ENCODE measurements around the gene AP4S1.

AP4S1 gene

GRCh38 chr14:31097081-31097480 is 71.6 kb downstream of the AP4S1 start:
- Histone ChIP-seq H3K4me1 (ENCODE audit: control insufficient read depth, low read length) (no peaks in the 10 kb centered on the region), H3F3A (ENCODE audit: control insufficient read depth, insufficient read depth) (peaks cover 4% of the 10 kb centered on the region), H3K9me3 (ENCODE audit: control insufficient read depth, insufficient read depth, low read length) (no peaks in the 10 kb centered on the region), H3K4me2 (ENCODE audit: low read length) (no peak overlapping the region), H3K79me2 (ENCODE audit: control insufficient read depth, low read length) (no peaks in the 10 kb centered on the region), H3K9me2 (replicated peaks; ENCODE audit: control insufficient read depth, low read length) (no peaks in the 10 kb centered on the region), H3K4me3 (ENCODE audit: low read length) (no peak overlapping the region), H3K27ac (ENCODE audit: low read depth, low read length) (no peak overlapping the region), H4K20me1 (ENCODE audit: control insufficient read depth, insufficient read depth, low read depth, low read length) (no peaks in the 10 kb centered on the region), H3K36me3 (ENCODE audit: control insufficient read depth, low read length) (peaks cover 44% of the 10 kb centered on the region), H3K27me3 (ENCODE audit: control insufficient read depth, low read length) (no peaks in the 10 kb centered on the region)
- TF ChIP-seq EZH2phosphoT487 (IDR thresholded peaks at IDR 0.05; ENCODE audit: borderline replicate concordance, low read length) (no peak), CTCF (IDR thresholded peaks at IDR 0.05; ENCODE audit: low read depth, low read length, poor library complexity, severe bottlenecking) (no peak)

- H3K9me3 ChIP-seq (ENCODE audit: control insufficient read depth, insufficient read depth, low read length) = no peaks in the 10 kb centered on the region
- H4K20me1 ChIP-seq (ENCODE audit: control insufficient read depth, insufficient read depth, low read depth, low read length) = no peaks in the 10 kb centered on the region
- peaks cover 93% of the 10 kb centered on the region for H3K36me3 ChIP-seq (ENCODE audit: control insufficient read depth, low read length)
- H3K79me2 ChIP-seq (ENCODE audit: control insufficient read depth, low read length) = no peaks in the 10 kb centered on the region
- TF ChIP-seq CTCF (IDR thresholded peaks at IDR 0.05; ENCODE audit: low read depth, low read length, poor library complexity, severe bottlenecking) (no peak), EZH2phosphoT487 (IDR thresholded peaks at IDR 0.05; ENCODE audit: borderline replicate concordance, low read length) (no peak)
- no peak overlapping the region for H3K4me3 ChIP-seq (ENCODE audit: low read length)
- no peaks in the 10 kb centered on the region for H3K9me2 ChIP-seq (replicated peaks; ENCODE audit: control insufficient read depth, low read length)
- no peaks in the 10 kb centered on the region for H3K27me3 ChIP-seq (ENCODE audit: control insufficient read depth, low read length)
- no peaks in the 10 kb centered on the region for H3F3A ChIP-seq (ENCODE audit: control insufficient read depth, insufficient read depth)
- H3K4me1 ChIP-seq (ENCODE audit: control insufficient read depth, low read length) = no peaks in the 10 kb centered on the region
- no peak overlapping the region for H3K27ac ChIP-seq (ENCODE audit: low read depth, low read length)
- H3K4me2 ChIP-seq (ENCODE audit: low read length) = no peak overlapping the region
These were observed 81.3 kb downstream of the AP4S1 start for GRCh38 chr14:31106768-31107167.

GRCh38 chr14:31109257-31109656 is 83.8 kb downstream of the AP4S1 start:
- Histone ChIP-seq H3K36me3 (ENCODE audit: control insufficient read depth, low read length) (peaks cover 95% of the 10 kb centered on the region), H3K4me1 (ENCODE audit: control insufficient read depth, low read length) (no peaks in the 10 kb centered on the region), H3K9me3 (ENCODE audit: control insufficient read depth, insufficient read depth, low read length) (no peaks in the 10 kb centered on the region), H4K20me1 (ENCODE audit: control insufficient read depth, insufficient read depth, low read depth, low read length) (no peaks in the 10 kb centered on the region), H3K4me2 (ENCODE audit: low read length) (no peak overlapping the region), H3K79me2 (ENCODE audit: control insufficient read depth, low read length) (no peaks in the 10 kb centered on the region), H3K27ac (ENCODE audit: low read depth, low read length) (no peak overlapping the region), H3K4me3 (ENCODE audit: low read length) (no peak overlapping the region), H3F3A (ENCODE audit: control insufficient read depth, insufficient read depth) (0 out of 2 replicates have a peak, but pooled peaks cover 2% of the 10 kb centered on the region), H3K27me3 (ENCODE audit: control insufficient read depth, low read length) (no peaks in the 10 kb centered on the region), H3K9me2 (replicated peaks; ENCODE audit: control insufficient read depth, low read length) (no peaks in the 10 kb centered on the region)
- TF ChIP-seq CTCF (IDR thresholded peaks at IDR 0.05; ENCODE audit: low read depth, low read length, poor library complexity, severe bottlenecking) (no peak), EZH2phosphoT487 (IDR thresholded peaks at IDR 0.05; ENCODE audit: borderline replicate concordance, low read length) (no peak)
